GM23338 (cell line): ENCODE results near the gene DHX58. TPM values are rescaled to one million over a fixed set of nuclear protein-coding genes. Genes with fewer than 3 reads are reported as not detected.

Source experiments
- CTCF ChIP-seq, 2 experiments: fragments of 200-600 bp in 1 of 2; sonication (generic) in 1 of 2; conservative IDR thresholded peaks; 2 replicates each; pipeline versions ENCODE4 v1.5.1 to v1.6.1; 2016 to 2017; ENCODE audit warnings: antibody characterized with exemption in 2 of 2, low read depth in 2 of 2, mild to moderate bottlenecking in 2 of 2, moderate library complexity in 1 of 2
- ETS1 ChIP-seq: IDR thresholded peaks from 2 replicates; pipeline ENCODE4 v1.6.1; 2016; ENCODE audit warnings: antibody characterized with exemption
- EZH2 ChIP-seq: fragments of 200-600 bp; sonication (generic); IDR thresholded peaks from one replicate; pipeline ENCODE4 v1.8.0; 2017; ENCODE audit warnings: antibody characterized with exemption, mild to moderate bottlenecking, low read depth; ENCODE audit not compliant: unreplicated experiment
- EZH2phosphoT487 ChIP-seq: fragments of 200-600 bp; sonication (generic); IDR thresholded peaks from one replicate; pipeline ENCODE4 v1.8.1; 2018; ENCODE audit warnings: antibody characterized with exemption; ENCODE audit not compliant: unreplicated experiment
- JUNB ChIP-seq: IDR thresholded peaks from one replicate; pipeline ENCODE4 v1.6.1; 2016; ENCODE audit warnings: antibody characterized with exemption; ENCODE audit not compliant: unreplicated experiment
- NANOG ChIP-seq: IDR thresholded peaks from 2 replicates; pipeline ENCODE4 v1.6.1; 2016; ENCODE audit warnings: antibody characterized with exemption, borderline replicate concordance
- ZNF114 ChIP-seq: fragments of 250-450 bp; sonication (Bioruptor Pico); IDR thresholded peaks from 2 replicates; pipeline ENCODE4 v1.5.0; 2020; ENCODE audit warnings: mild to moderate bottlenecking, moderate library complexity
- ZNF331 ChIP-seq: fragments of 250-450 bp; sonication (Bioruptor Pico); IDR thresholded peaks from 2 replicates; pipeline ENCODE4 v1.5.0; 2020; ENCODE audit warnings: low read depth, mild to moderate bottlenecking, moderate library complexity
- ZNF462 ChIP-seq: fragments of 250-450 bp; sonication (Bioruptor Pico); IDR thresholded peaks from 2 replicates; pipeline ENCODE4 v1.5.0; 2020; ENCODE audit warnings: mild to moderate bottlenecking, moderate library complexity
- polyA plus RNA-seq: library from polyadenylated mRNA; unstranded; fragments of >200 nt; fragmentation: Nextera tagmentation; extraction: Ambion mirVana; gene quantifications from 2 replicates; pipeline ENCODE4 v1.2.1, GENCODE V29; 2016
- total RNA-seq: library from RNA; depleted of rRNA; stranded (reverse); fragments of >200 nt; shearing (Covaris generic); gene quantifications from 2 replicates; pipeline ENCODE4 v1.2.3, GENCODE V29; 2014

Gene DHX58
- total and polyA plus RNA-seq, 2 experiments from 2014 or later: 4.1 to 6.6 TPM

- TF ChIP-seq ZNF462 (CRISPR knock-in tag) (no peak), CTCF (conservative IDR thresholded peaks at IDR 0.05; ENCODE audit: low read depth in 2 of 2) (no peak), JUNB (no peak), ZNF331 (CRISPR knock-in tag) (no peak), ETS1 (no peak), NANOG (no peak), ZNF114 (CRISPR knock-in tag) (no peak), EZH2 (no peak), EZH2phosphoT487 (no peak)
These were observed 24.1 kb upstream of the DHX58 start (continued) for GRCh38 chr17:42136654-42137051.
